ENCODE results near the gene ADD3.

ADD3 gene, protein sequence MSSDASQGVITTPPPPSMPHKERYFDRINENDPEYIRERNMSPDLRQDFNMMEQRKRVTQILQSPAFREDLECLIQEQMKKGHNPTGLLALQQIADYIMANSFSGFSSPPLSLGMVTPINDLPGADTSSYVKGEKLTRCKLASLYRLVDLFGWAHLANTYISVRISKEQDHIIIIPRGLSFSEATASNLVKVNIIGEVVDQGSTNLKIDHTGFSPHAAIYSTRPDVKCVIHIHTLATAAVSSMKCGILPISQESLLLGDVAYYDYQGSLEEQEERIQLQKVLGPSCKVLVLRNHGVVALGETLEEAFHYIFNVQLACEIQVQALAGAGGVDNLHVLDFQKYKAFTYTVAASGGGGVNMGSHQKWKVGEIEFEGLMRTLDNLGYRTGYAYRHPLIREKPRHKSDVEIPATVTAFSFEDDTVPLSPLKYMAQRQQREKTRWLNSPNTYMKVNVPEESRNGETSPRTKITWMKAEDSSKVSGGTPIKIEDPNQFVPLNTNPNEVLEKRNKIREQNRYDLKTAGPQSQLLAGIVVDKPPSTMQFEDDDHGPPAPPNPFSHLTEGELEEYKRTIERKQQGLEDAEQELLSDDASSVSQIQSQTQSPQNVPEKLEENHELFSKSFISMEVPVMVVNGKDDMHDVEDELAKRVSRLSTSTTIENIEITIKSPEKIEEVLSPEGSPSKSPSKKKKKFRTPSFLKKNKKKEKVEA

DNA sequence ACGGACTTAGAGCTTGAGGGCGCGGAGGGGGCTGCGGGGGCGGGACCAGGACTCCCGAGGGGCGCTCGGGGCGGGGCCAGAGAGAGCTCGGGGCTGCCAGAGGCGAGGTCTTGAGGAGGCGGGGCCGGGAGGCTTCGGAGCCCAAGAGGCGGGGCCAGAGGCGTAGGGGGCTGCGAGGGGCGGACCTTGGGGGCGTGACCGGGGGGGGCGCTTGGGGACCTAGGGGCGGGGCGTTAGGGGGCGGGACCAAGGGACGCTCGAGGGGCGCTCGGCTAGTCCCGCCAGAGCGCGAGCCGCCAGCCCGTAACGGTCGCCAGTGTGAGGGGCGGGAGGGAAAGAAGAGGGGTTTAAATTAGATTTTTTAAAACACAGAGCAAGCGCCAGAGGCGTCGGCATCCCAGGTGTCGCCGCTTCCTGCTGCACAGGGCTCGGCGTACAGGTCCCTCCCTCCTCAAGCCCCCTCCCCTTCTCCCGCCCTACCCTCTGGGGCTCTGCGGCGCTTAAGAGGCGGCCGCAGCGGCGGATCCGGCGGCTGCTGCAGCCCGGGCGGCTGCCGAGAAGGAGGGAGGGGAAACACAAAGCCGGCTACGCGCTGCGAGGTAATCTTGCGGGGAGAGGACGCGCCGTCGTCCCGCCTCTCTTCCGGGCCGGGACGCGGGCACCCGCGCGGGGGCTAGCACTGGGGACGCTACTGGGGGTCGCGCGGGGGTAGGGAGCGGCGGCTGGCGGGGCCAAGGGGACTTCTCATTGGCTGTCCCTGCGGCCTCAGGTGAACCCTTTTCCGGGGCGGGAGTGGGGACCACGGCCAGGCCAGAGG lies at the start of gene ADD3:
TSS of gene ADD3 (plus strand) at position 284 of the 817 bp plus-strand sequence. CDS start 92,670 bp downstream, outside the sequence.
- peak; percentile 94 for DNase-seq

DNA sequence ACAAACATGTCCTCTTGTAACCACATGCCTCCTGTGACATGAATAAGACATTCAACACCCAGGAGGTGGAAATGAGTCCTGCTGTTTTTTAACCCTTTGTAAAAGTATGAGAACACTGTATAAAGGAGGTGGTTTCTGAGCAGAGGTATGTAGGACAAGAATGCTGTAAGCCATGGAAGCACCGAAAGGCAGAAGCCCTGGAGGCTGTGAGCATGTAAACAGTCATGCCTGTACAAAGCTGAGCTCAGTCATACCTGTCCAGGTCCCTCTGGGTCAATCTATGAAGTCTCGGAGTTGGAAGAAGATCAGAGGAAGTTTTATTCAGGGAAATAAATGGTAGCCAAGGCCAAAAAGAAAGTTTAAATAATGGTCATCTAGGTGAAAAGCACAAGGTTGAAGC lies 49.7 kb upstream of the ADD3 start:
- peak; percentile 60 for DNase-seq

DNA sequence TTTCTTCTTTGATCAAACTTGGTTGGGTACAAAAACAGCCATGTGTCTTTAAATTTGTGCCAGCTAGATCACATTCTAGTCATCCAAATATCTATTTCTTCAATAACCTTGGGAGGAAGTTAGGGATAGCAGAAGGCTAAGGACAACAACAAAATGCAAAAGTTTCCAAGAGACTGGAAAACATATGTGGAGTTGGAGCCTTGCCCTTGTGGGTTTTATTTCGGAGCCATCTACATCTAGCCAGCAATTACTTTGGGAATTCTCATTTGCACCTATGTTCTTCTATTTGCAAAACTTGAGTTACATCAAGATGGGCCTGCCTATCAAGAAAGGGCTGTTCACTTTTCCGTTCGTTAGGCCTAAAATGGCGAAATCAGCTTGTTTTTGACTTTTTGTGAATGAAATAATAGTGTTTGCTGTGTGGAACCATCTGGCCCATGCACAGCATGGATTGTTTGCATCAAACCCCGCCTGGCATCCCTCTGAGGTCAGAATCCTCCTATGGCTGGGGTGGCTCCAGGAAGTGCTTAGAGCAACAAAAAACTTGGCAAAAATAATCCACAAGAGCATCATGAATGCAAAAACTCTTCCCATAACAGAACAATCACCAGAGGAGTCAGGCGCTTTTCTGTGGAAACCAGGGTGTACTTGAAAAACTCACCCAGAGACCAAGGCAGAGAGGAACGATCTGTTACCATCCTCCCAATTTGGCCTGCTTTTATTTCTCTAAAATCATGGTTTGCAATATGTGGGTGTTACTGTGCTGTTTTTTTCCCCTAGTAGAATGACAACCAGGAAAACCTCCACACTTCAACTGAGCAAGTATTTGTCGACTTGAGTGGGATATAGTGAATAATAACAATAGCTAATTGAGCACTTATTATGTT lies 48.3 kb upstream of the ADD3 start:
- no peak for DNase-seq

DNA sequence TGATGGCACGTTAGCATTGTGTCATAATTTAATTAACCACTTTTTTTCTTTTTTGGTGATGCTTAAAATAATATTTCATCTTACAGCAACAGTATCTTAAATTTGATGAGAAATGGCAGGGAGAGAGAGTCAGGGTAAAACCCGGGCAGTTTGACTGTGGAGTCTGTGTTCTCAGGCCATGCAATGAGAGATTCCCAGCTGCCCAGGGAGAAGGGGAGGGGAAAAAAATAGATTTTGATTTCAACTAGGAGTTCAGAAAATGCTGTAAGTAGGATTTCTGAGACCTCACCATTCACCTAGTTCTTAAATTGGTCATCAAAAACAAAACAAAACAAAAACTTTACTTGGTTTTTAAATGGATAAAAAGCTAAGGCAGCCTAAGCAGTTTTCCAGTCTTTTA lies 47.1 kb upstream of the ADD3 start:
- DNase-seq = peak; percentile 11

DNA sequence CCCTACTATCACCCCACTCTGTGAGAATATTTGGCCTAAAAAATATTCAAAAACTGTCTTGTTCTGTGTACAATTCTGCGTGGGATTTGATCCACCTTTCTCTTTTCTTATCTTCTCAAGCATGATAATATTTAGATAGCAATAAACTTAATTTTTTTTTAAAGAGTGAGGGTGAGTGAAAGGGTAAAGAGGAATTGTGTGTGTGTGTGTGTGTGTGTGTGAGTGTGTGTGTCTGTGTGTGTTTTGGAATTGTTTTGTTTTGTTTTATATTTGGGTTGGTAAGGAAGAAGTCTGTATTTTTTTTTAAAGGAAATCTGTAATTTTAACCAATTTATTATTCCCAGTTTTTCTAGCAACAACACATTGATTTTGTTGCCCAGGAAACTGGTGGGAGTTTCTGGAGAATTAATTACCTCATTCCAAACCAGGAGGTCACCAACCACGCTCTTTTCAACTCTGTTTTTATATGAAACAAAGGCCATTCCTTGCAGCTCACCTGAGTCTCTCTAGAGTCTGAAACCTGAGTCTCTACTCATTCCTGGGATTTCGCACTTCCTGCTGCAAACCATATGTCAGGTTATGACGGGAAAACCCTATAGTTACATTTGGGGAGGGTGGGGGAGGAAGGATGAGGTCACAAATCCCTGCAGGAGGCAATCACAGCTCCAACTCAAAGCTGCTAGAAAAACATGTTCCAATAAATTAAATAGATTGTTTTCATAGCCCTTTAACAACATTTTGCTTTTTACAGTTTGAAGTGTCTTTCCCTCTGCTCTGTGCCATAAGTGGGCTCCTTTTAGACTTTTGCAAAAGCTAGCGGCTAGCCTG lies 46.4 kb upstream of the ADD3 start:
- DNase-seq = peak; percentile 87

DNA sequence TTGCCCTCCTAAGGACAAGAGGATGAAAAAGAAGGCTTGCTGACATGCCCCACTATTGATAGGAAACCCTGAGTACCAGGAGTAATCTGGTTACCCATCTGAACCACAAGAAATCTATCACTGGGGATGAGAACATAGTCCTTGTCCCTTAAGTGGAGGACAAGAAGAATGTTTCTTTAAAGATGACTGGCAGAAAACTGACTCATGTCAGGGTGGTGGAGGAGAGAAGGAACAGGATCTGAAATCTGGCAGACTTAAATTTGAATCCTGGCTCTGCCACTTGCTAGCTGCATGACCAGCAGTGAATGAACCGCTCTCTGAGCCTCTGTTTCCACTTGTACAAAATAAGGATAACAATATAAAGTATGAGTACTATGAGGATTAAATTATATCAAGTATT lies 45.5 kb upstream of the ADD3 start:
- peak; percentile 26 for DNase-seq

DNA sequence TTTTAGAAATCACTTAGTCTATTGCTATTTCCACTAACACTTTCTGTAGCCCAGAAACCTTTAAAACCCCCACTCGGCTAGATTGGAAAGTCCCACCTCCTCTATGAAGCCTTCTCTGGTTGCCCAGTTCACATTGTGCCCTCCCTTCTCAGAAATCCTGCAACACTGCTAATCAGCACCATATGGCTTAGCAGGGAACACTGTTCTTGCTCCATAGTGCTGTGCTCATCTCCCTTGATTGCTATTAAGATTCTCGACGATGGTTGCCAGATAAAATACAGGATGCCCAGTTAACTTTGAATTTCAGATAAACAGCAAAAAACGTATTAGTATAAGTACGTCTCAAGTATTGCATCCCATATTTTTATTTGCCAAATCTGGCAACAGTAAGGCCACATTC lies 44.3 kb upstream of the ADD3 start:
- no peak for DNase-seq

DNA sequence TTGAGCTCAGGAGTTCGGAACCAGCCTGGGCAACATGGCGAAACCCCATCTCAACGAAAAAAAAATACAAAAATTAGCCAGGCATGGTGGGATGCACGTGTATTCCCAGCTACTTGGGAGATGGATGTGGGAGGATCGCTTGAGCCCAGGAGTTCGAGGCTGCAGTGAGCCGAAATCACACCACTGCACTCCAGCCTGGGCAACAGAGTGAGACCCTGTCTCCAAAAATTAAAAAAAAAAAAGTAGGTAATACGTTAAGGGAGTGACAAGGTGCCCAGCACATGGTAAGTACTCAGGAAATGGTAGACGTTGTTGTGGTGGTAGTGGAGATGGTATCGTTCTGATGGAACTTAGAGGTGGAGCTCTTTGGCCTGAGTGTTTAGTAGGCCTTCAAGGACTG lies 43.5 kb upstream of the ADD3 start:
- no peak for DNase-seq

DNA sequence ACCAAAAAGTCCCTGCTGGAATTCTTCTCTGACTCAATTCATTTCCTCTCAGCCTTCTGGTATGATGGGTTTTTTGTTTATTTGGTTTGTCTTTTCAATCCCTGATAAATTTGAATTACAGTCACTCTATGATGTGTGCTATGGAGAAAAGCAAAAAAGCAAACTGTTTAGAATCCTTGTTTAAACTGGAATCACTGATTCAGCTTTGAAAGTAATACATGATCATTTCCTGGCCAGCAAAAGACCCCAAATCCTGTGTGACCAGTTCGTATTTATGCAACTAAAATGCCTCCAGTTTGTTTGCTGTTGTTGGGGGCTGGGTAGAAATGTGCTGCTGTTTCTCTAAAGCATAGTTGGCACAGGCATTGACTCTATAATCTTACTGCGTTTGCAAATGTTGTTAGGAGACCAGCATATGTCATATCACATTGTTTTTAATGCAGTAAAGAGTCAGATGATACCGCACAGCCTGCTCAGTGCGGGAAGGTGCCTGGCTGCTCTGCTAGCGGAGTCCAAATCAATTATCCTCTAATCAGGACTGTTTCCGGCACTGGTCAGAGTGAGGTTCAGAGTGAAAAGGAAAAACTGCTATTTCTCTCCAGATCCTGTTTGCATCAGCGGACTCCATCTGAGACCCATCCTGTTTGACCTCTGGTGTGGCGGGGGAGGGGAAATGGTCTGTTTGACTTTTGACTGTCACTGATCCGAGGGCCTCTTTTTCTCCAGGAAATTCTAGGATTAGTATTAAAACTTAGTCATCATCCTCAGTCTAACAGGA lies 40.6 kb upstream of the ADD3 start:
- peak; percentile 66 for DNase-seq

DNA sequence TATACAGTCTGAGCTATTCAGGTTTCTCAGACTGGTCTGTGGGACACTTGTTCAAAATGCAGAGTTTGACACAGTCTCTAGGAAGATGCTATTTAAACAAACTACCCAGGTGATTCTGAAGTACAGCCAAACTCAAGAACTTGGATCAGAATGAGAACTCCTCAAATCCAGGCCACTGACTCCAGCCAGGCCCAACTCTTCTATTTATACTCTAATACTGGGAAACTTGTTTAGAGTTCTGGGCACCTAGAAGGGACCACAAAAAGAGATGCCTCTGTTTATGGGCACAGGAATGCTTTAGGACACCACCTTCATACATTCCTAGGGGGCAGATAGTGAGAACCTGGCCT lies 40.1 kb upstream of the ADD3 start:
- no peak for DNase-seq

DNA sequence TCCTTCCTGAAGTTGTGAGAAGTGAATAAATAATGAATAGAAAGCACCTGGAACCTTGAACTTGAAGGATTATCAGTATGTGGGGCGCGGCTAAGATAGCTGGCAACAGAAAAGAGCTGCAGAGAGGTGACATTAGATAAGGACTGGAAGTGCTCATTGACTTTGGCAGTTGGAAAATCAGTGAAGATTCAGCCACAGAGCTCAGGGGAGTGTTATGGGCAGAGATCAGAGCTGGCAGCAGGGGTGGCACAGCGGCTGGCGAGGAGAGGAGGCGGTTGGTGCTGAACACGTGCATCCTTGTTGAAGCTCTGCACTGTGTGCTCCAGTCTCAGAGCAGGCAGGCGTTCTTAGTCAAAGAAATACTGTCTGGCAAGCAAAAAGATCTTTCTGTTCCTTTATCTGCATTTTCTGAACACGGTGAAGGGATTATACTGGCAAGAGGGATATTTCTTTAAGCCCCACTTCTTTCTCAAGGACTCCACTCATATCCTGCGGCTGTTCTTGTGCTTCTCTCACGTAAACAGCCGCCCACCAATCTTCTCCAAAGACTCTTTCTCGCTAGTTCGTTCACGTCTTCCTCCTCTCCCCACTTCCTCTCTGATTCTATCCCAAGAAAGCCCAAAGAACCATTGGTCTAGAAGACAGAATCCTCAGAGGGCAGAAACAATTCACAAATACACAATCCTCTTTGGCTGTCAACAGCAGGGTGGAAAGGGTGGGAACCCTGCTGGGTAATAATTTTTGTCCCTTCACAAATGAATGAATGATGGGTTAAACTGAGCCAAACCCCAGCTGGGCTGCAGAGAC lies 38.6 kb upstream of the ADD3 start:
- DNase-seq = no peak

DNA sequence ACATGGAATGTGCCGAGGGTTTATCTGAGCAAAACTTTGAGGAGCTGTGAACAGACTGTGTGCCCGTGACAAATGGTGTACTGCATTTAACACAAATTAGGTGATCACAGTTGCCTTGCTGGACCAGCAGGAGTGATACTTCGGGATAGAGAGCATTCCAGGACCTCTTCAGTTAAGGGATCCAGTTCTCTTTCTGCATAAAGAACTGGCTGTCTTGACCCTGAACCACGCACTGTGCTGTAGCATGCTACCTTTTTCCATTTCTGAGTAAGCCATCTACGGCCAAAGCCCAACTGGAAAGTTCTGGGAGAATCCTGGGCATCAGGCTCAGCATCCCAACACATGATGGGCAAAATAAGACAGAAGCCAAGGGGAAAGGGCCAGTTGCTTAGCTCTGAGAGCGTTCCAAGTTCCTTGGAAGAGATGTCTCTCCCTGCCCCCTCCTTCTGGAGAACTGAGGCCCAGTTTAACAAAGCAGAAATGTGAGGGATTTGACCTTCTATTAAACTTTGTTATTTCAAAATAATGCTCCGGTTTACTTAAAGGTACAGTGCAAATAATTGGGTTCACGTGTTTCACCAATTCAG lies 37.9 kb upstream of the ADD3 start:
- no peak for DNase-seq

DNA sequence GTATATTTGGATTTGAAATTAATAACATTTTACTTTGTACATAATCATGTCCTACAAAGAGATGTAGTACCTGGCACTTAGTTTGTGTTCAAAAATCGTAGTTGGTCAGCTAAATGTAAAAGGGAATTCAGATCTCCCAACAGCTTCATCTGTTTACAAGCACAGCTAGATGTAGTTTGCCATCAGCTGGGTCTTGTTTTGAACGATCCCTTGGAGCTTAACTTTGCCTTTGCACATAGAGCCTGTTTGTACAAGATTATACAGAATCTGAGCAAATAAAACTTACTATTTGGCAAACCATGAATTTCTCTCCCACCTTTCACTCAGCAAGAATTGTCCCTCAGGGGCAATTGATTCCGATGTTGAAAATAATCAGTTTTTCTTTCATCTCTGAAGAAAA lies 36.1 kb upstream of the ADD3 start:
- DNase-seq = peak; percentile 13

DNA sequence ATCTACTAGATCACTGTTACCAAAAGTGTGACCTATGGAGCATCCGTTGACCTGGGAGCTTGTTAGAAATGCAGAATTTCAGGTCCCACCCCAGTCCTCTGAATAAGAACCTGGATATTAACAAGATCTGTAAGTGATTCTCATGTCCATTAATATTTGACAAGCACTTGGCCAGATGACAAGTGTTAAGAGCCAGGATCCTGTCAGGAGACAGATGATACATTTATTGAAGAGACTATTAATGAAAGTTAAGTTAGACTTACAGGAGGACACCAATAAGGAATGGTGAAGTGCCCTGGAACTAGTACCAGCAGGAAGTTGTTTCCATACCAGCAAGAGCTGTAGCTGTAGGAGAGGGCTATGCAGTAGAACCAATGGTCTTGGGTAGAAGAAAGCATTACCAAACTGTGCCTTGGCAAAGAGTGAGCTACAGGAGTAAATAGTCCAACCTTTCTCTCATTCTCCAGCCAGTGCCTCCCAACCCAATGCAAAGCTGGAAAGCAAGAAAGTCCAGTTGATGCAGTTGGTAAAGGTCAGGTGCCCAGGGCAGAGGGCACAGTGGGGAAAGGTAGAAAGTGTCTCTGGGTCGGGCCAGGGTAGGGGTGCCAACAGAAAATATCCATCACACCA lies 35.3 kb upstream of the ADD3 start:
- DNase-seq = peak; percentile 45

DNA sequence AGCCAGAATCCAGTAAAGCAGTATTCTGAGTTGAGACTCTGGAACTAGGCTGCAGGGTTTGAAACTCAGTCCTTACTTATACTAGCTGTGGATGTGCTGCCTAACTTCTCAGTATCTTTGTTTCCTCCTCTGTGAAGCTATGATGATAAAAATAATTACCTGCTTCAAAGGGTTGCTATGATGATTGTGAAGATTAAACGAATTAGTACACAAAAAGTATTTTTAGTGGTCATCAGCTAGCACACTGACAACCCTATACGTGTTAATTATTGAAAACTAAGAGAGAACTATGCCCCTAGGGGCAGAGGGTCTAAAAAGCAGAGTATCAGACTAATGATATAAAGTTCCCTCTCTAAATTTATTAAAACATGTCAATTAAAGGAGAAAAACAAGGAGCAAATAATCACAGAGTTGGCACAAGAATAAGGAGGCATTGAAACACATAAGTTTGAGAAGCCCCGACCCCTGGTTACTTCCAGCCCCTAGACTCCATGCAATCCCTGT lies 34.4 kb upstream of the ADD3 start:
- DNase-seq = no peak

DNA sequence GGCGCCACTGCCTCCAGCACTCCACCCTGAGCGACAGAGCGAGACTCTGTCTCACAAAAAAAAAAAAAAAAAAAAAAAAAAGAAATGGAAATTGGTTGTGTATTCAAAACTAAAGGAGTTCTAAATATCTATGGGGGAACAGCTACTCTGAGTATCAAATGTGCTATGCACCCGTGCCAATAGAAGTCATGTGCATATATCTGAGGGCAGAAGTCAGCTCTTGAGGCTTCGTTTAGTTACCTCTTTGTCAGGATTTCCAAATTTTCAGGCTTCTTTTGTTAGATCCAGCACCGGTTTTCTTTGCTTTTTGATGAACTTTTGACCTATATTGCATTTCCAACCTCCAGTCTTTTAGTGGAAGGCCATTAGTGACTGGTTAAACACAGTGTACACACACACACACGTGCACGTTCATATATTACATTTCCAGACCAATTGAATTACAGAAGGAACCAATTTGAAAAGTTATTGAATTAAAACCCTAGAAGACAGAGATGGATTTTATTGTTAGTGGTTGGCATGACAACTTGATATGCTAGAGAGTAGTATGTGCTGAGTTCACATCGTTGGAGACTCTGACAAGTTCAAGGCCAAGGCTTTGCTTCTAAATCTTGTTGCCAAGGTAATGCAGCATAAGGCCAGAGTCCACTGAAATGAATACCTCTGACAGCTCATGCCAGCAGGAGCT lies 33.1 kb upstream of the ADD3 start:
- DNase-seq = peak; percentile 69

DNA sequence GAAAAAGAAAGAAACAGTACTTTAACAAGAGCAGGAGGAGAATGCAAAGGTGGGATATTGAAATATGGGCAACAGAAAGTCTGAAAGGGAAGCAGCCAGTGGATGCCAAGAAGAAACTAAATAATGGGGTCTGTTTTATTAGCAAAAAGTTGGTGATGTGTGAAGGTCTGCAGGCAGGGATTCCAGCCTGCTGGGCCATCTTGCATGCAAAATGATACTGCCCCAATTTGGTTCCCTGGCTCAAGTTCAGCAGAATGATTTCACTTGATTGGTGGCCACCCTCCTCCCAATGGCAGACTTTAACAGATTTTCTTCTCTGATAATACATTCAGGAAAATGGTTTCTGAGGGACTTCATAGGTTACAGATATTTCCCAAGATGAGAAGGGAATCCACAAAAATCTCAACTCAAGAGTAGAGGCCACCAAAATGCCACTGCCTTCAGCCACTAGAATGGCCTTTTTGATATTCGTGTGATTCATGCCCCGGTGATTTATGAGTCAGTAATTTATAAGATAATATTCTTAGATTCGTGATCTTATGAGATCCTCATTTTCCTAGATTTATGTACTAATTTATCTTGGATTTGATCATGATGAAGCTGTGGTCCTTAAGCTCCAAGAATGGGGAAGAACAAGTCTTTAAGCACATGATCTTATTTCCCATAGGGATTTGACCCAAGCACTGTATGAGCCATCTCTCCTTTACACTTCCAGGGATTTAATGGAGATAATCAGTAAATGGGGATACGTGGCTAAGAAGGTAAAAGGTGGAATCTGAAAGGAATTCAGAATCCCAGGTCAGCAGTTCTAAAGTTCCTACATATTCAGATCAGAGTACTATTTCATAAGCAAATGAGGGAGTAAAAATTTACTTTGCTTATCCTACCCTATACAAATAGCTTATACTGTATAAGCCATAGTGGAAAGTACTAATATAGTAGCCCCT lies 32.3 kb upstream of the ADD3 start:
- no peak for DNase-seq
